Thyroid gland (tissue), 4 donors: Measurements from ENCODE around the gene SUPT6H.

Experiments used
- CTCF ChIP-seq, 6 experiments: fragments of 200-600 bp in 3 of 6; fragments of 450-650 bp in 3 of 6; sonication (generic) in 3 of 6; IDR thresholded peaks; one replicate each; pipeline ENCODE4 v1.5.1; 2016 to 2019; ENCODE audit warnings: antibody characterized with exemption in 6 of 6, mild to moderate bottlenecking in 2 of 6, inconsistent platforms in 1 of 6, moderate library complexity in 1 of 6
- POLR2A ChIP-seq, 2 donors: fragments of 450-650 bp; IDR thresholded peaks; one replicate each; pipeline ENCODE4 v1.6.1; 2017; ENCODE audit warnings: antibody characterized with exemption in 2 of 2, mild to moderate bottlenecking in 2 of 2, moderate library complexity in 1 of 2

GRCh38 chr17:28717578-28718332 lies 55.8 kb downstream of the SUPT6H start, which contains the start of gene RAB34:
- TF ChIP-seq CTCF (IDR thresholded peaks at IDR 0.05) = peak in 3 of 6 experiments; percentile 8 to 35 (median 35)
- TF ChIP-seq POLR2A (IDR thresholded peaks at IDR 0.05) = peak in 1 of 2 donors; percentile 64
